Kidney epithelial cell (primary cell): ENCODE measurements around the gene ACOT7. TPM values are rescaled to one million over a fixed set of nuclear protein-coding genes. Genes with fewer than 3 reads are reported as not detected.

ENCODE experiments used
- DNase-seq: peaks from one replicate; pipeline ENCODE4 v3.0.0-alpha.2; 2010; ENCODE audit warnings: low read depth
- H3K27me3 ChIP-seq: 2 replicates; pipeline ENCODE4 v1.6.0; 2011; ENCODE audit warnings: low read length; ENCODE audit not compliant: control insufficient read depth, insufficient read depth
- H3K36me3 ChIP-seq: 2 replicates; pipeline ENCODE4 v1.5.1; 2011; ENCODE audit warnings: low read length; ENCODE audit not compliant: control insufficient read depth, insufficient read depth
- H3K4me3 ChIP-seq: 2 replicates; pipeline ENCODE4 v1.5.1; 2011; ENCODE audit warnings: low read depth, mild to moderate bottlenecking, control low read depth, low read length
- CTCF ChIP-seq: IDR thresholded peaks from 2 replicates; pipeline ENCODE4 v1.5.1; 2011; ENCODE audit warnings: mild to moderate bottlenecking, moderate library complexity, low read length, control low read depth, inconsistent platforms; ENCODE audit not compliant: insufficient read depth, poor library complexity, severe bottlenecking
- total RNA-seq: library from RNA; depleted of rRNA; stranded (reverse); fragments of >200 nt; gene quantifications from 2 replicates; pipeline ENCODE4 v1.2.3, GENCODE V29; 2015

The ACOT7 gene
- total RNA-seq, 1 donor from 2014 or later: 79.8 TPM

- Histone ChIP-seq H3K4me3 (no peak overlapping the region), H3K27me3 (no peaks in the 10 kb centered on the region), H3K36me3 (no peaks in the 10 kb centered on the region)
- DNase-seq: no peak
- TF ChIP-seq CTCF: no peak
Observed at GRCh38 chr1:6298940-6299465, 94.6 kb downstream of the ACOT7 start.

- Histone ChIP-seq H3K36me3 (no peaks in the 10 kb centered on the region), H3K4me3 (no peak overlapping the region), H3K27me3 (no peaks in the 10 kb centered on the region)
- no peak for DNase-seq
- TF ChIP-seq CTCF: no peak
Observed at GRCh38 chr1:6298530-6298929, 95.0 kb downstream of the ACOT7 start.

- Histone ChIP-seq H3K27me3 (no peaks in the 10 kb centered on the region), H3K4me3 (no peak overlapping the region), H3K36me3 (no peaks in the 10 kb centered on the region)
- DNase-seq: no peak
- no peak for TF ChIP-seq CTCF
Observed at GRCh38 chr1:6295910-6296309, 97.7 kb downstream of the ACOT7 start.

- no peak for DNase-seq
- Histone ChIP-seq H3K27me3 (no peaks in the 10 kb centered on the region), H3K36me3 (no peaks in the 10 kb centered on the region), H3K4me3 (no peak overlapping the region)
- no peak for TF ChIP-seq CTCF
Observed at GRCh38 chr1:6294890-6295556, 98.5 kb downstream of the ACOT7 start.

- Histone ChIP-seq H3K4me3 (no peak overlapping the region), H3K36me3 (no peaks in the 10 kb centered on the region), H3K27me3 (no peaks in the 10 kb centered on the region)
- no peak for DNase-seq
- no peak for TF ChIP-seq CTCF
Observed at GRCh38 chr1:6294080-6294889, 99.3 kb downstream of the ACOT7 start.
